Thyroid gland (tissue), 4 donors: Measurements from ENCODE around the gene LSP1.

Experiments
- POLR2A ChIP-seq, 2 donors: fragments of 450-650 bp; IDR thresholded peaks; one replicate each; pipeline ENCODE4 v1.6.1; 2017; ENCODE audit warnings: antibody characterized with exemption in 2 of 2, mild to moderate bottlenecking in 2 of 2, moderate library complexity in 1 of 2
- TF ChIP-seq, protein P1 (sequence below), 6 experiments: fragments of 200-600 bp in 3 of 6; fragments of 450-650 bp in 3 of 6; sonication (generic) in 3 of 6; IDR thresholded peaks; one replicate each; pipeline ENCODE4 v1.5.1; 2016 to 2019; ENCODE audit warnings: antibody characterized with exemption in 6 of 6, mild to moderate bottlenecking in 2 of 6, inconsistent platforms in 1 of 6, moderate library complexity in 1 of 6

DNA sequence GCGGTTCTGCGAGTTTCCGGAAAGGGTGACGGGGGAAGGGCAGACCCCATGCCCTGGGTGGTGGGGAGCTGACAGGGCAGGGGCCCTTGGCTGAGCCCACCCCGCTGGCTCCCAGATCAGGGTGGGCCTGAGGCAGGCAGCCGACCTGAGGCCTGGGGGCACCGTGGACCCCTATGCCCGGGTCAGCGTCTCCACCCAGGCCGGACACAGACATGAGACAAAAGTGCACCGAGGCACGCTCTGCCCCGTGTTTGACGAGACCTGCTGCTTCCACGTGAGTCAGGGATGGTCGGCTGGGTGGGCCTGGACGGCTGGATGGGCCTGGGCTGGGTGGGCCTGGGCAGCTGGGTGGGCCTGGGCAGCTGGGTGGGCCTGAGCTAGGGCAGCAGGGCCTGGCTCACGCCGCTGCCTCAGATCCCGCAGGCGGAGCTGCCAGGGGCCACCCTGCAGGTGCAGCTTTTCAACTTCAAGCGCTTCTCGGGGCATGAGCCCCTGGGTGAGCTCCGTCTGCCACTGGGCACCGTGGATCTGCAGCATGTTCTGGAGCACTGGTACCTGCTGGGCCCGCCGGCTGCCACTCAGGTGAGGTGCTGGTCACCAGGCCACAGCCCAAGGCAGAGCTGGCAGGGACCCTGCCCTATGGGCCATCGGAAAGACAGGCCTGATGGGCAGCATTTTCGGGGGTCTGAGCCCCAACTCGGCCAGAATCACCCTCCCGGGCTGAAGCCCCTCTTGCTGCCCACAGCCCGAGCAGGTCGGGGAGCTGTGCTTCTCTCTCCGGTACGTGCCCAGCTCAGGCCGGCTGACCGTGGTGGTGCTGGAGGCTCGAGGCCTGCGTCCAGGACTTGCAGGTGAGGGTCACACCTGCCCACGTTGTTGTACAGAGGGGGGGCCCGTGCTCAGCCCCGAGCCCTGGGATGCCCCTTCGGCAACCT is 16.6 kb upstream of the LSP1 start:
- TF ChIP-seq, protein P1, sequence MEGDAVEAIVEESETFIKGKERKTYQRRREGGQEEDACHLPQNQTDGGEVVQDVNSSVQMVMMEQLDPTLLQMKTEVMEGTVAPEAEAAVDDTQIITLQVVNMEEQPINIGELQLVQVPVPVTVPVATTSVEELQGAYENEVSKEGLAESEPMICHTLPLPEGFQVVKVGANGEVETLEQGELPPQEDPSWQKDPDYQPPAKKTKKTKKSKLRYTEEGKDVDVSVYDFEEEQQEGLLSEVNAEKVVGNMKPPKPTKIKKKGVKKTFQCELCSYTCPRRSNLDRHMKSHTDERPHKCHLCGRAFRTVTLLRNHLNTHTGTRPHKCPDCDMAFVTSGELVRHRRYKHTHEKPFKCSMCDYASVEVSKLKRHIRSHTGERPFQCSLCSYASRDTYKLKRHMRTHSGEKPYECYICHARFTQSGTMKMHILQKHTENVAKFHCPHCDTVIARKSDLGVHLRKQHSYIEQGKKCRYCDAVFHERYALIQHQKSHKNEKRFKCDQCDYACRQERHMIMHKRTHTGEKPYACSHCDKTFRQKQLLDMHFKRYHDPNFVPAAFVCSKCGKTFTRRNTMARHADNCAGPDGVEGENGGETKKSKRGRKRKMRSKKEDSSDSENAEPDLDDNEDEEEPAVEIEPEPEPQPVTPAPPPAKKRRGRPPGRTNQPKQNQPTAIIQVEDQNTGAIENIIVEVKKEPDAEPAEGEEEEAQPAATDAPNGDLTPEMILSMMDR (IDR thresholded peaks at IDR 0.05) = no peak
- no peak for TF ChIP-seq POLR2A (IDR thresholded peaks at IDR 0.05)
